H9 (cell line): ENCODE data around the gene PLRG1. TPM values are rescaled to one million over a fixed set of nuclear protein-coding genes. Genes with fewer than 3 reads are reported as not detected.

Experiments used
- DNase-seq: peaks from one replicate; pipeline ENCODE4 v3.0.0-alpha.2; 2017
- H2AFZ ChIP-seq: one replicate; pipeline ENCODE4 v1.6.1; 2013; ENCODE audit warnings: mild to moderate bottlenecking, low read length, control low read depth, moderate library complexity
- H2AK5ac ChIP-seq: 2 replicates; pipeline ENCODE4 v1.6.1; 2013; ENCODE audit warnings: low read length, control low read depth, mixed read lengths; ENCODE audit not compliant: insufficient read length
- H2BK120ac ChIP-seq: one replicate; pipeline ENCODE4 v1.6.1; 2013; ENCODE audit warnings: low read depth, mild to moderate bottlenecking, low read length, control low read depth, inconsistent platforms; ENCODE audit not compliant: poor library complexity, severe bottlenecking
- H2BK12ac ChIP-seq: 2 replicates; pipeline ENCODE4 v1.6.1; 2013; ENCODE audit warnings: low read length, control low read depth, mixed read lengths, low read depth; ENCODE audit not compliant: insufficient read length
- H2BK15ac ChIP-seq: 2 replicates; pipeline ENCODE4 v1.6.1; 2013; ENCODE audit warnings: low read depth, low read length, control low read depth
- H2BK20ac ChIP-seq: one replicate; pipeline ENCODE4 v1.6.1; 2013; ENCODE audit warnings: low read depth, mild to moderate bottlenecking, low read length, control low read depth, inconsistent platforms; ENCODE audit not compliant: poor library complexity, severe bottlenecking
- H2BK5ac ChIP-seq: 2 replicates; pipeline ENCODE4 v1.6.1; 2013; ENCODE audit warnings: low read length, control low read depth, mixed read lengths; ENCODE audit not compliant: insufficient read length
- H3K14ac ChIP-seq: 2 replicates; pipeline ENCODE4 v1.6.1; 2013; ENCODE audit warnings: low read length, control low read depth; ENCODE audit not compliant: insufficient read depth
- H3K18ac ChIP-seq: 2 replicates; pipeline ENCODE4 v1.6.1; 2013; ENCODE audit warnings: low read depth, mild to moderate bottlenecking, mixed read lengths, low read length, control low read depth; ENCODE audit not compliant: insufficient read length
- H3K23ac ChIP-seq: 2 replicates; pipeline ENCODE4 v1.6.1; 2013; ENCODE audit warnings: low read length, control low read depth, mixed read lengths, low read depth; ENCODE audit not compliant: insufficient read length
- H3K23me2 ChIP-seq: 2 replicates; pipeline ENCODE4 v1.6.1; 2013; ENCODE audit warnings: low read depth, mild to moderate bottlenecking, mixed read lengths, low read length, control low read depth; ENCODE audit not compliant: insufficient read length, poor library complexity, severe bottlenecking
- H3K27ac ChIP-seq: 2 replicates; pipeline ENCODE4 v1.5.1; 2013; ENCODE audit warnings: low read length, control low read depth, mixed read lengths, low read depth; ENCODE audit not compliant: insufficient read length
- H3K27me3 ChIP-seq: 2 replicates; pipeline ENCODE4 v1.6.1; 2013; ENCODE audit warnings: low read length, control low read depth, inconsistent platforms; ENCODE audit not compliant: insufficient read depth
- H3K4ac ChIP-seq: 2 replicates; pipeline ENCODE4 v1.6.1; 2013; ENCODE audit warnings: low read depth, mild to moderate bottlenecking, control low read depth, inconsistent platforms, low read length, moderate library complexity
- H3K4me1 ChIP-seq: 2 replicates; pipeline ENCODE4 v1.6.1; 2013; ENCODE audit warnings: low read length, control low read depth, inconsistent platforms; ENCODE audit not compliant: insufficient read depth
- H3K4me2 ChIP-seq: 2 replicates; pipeline ENCODE4 v1.6.1; 2013; ENCODE audit warnings: low read length, control low read depth, mixed read lengths; ENCODE audit not compliant: insufficient read length, insufficient read depth
- H3K56ac ChIP-seq: 2 replicates; pipeline ENCODE4 v1.6.1; 2013; ENCODE audit warnings: low read depth, mild to moderate bottlenecking, mixed read lengths, low read length, control low read depth; ENCODE audit not compliant: insufficient read length
- H3K79me1 ChIP-seq: 2 replicates; pipeline ENCODE4 v1.6.1; 2013; ENCODE audit warnings: low read depth, mild to moderate bottlenecking, moderate library complexity, low read length, control low read depth, inconsistent platforms; ENCODE audit not compliant: insufficient read depth, poor library complexity, severe bottlenecking
- H3K79me2 ChIP-seq: 2 replicates; pipeline ENCODE4 v1.6.1; 2013; ENCODE audit warnings: low read length, control low read depth, inconsistent platforms; ENCODE audit not compliant: insufficient read depth
- H3K9ac ChIP-seq: 2 replicates; pipeline ENCODE4 v1.6.1; 2013; ENCODE audit warnings: low read length, control low read depth, mixed read lengths; ENCODE audit not compliant: insufficient read length; ENCODE audit errors: extremely low read depth
- H3K9me3 ChIP-seq: one replicate; pipeline ENCODE4 v1.6.1; 2013; ENCODE audit warnings: low read depth, low read length, inconsistent platforms; ENCODE audit not compliant: control insufficient read depth
- H3T11ph ChIP-seq: one replicate; pipeline ENCODE4 v1.6.1; 2013; ENCODE audit warnings: mild to moderate bottlenecking, low read length, control low read depth, inconsistent platforms
- H4K20me1 ChIP-seq: one replicate; pipeline ENCODE4 v1.6.1; 2013; ENCODE audit not compliant: control insufficient read depth, insufficient read length, insufficient read depth
- H4K5ac ChIP-seq: 2 replicates; pipeline ENCODE4 v1.6.1; 2013; ENCODE audit warnings: low read depth, mild to moderate bottlenecking, mixed read lengths, low read length, control low read depth; ENCODE audit not compliant: insufficient read length
- H4K8ac ChIP-seq: replicated peaks from 2 replicates; pipeline ENCODE4 v1.6.1; 2013; ENCODE audit warnings: low read length, control low read depth, mixed read lengths, low read depth; ENCODE audit not compliant: insufficient read length
- H4K91ac ChIP-seq: 2 replicates; pipeline ENCODE4 v1.6.1; 2013; ENCODE audit warnings: low read depth, mild to moderate bottlenecking, moderate library complexity, mixed read lengths, low read length, control low read depth; ENCODE audit not compliant: insufficient read length
- H3K27ac Mint-ChIP-seq, 3 experiments: 2 replicates in 2 of 3; 3 replicates in 1 of 3; pipeline ENCODE4 v1.8.0; 2020 to 2021; ENCODE audit warnings: mixed read lengths in 3 of 3, mild to moderate bottlenecking in 1 of 3, moderate library complexity in 1 of 3
- H3K27me3 Mint-ChIP-seq: 2 replicates; pipeline ENCODE4 v1.8.0; 2021; ENCODE audit warnings: low read depth, mild to moderate bottlenecking, moderate library complexity, mixed read lengths
- H3K36me3 Mint-ChIP-seq, 3 experiments: 2 replicates in 2 of 3; 3 replicates in 1 of 3; pipeline ENCODE4 v1.8.0; 2020 to 2021; ENCODE audit warnings: low read depth in 3 of 3, mixed read lengths in 3 of 3; ENCODE audit not compliant: insufficient read depth in 1 of 3
- H3K4me1 Mint-ChIP-seq, 2 experiments: 2 replicates each; pipeline ENCODE4 v1.8.0; 2020; ENCODE audit warnings: mixed read lengths in 2 of 2
- H3K4me3 Mint-ChIP-seq, 2 experiments: 2 replicates in 1 of 2; 3 replicates in 1 of 2; pipeline ENCODE4 v1.8.0; 2020 to 2021; ENCODE audit warnings: mild to moderate bottlenecking in 2 of 2, mixed read lengths in 2 of 2, moderate library complexity in 1 of 2
- H3K9me3 Mint-ChIP-seq, 2 experiments: 2 replicates in 1 of 2; 3 replicates in 1 of 2; pipeline ENCODE4 v1.8.0; 2020; ENCODE audit warnings: mild to moderate bottlenecking in 2 of 2, mixed read lengths in 2 of 2, moderate library complexity in 1 of 2
- CTCF ChIP-seq: fragments of 200-600 bp; sonication (generic); conservative IDR thresholded peaks from 3 replicates; pipeline ENCODE4 v1.8.0; 2021; ENCODE audit warnings: antibody characterized with exemption, mild to moderate bottlenecking
- WGBS: extraction: QIAGEN DNeasy Blood & Tissue Kit; methylation state at CpG from one replicate; pipeline ENCODE4 v1.1.7; 2013; ENCODE audit warnings: missing lambda C conversion rate, low lambda C conversion rate, mixed read lengths; ENCODE audit not compliant: insufficient read length; ENCODE audit errors: extremely low coverage; 5-methylcytosine and 5-hydroxymethylcytosine counted together
- total RNA-seq: library from RNA; stranded (reverse); gene quantifications from 2 replicates; pipeline ENCODE4 v1.2.1, GENCODE V29; 2021

The PLRG1 gene
- total RNA-seq, 1 experiment from 2014 or later, result 113 TPM

GRCh38 chr4:154593868-154594267 lies 43.7 kb upstream of the PLRG1 start:
- no peak for TF ChIP-seq CTCF

More at GRCh38 chr4:154593868-154594267, 43.7 kb upstream of the PLRG1 start:
- H4K20me1 ChIP-seq, result no peaks in the 10 kb centered on the region
- no peaks in the 10 kb centered on the region for H3K4me1 ChIP-seq
- no peaks in the 10 kb centered on the region for H3K9me3 ChIP-seq
- H2BK20ac ChIP-seq, result no peak overlapping the region
- no peak overlapping the region for H3K27ac ChIP-seq
- H3K56ac ChIP-seq, result no peak overlapping the region
- peaks cover 8 to 11% of the 10 kb centered on the region in 2 experiments for H3K4me1 Mint-ChIP-seq
- H3K23me2 ChIP-seq, result no peaks in the 10 kb centered on the region
- no peaks in the 10 kb centered on the region for H3K27me3 ChIP-seq
- no peaks in the 10 kb centered on the region for H3K36me3 Mint-ChIP-seq
- H2BK12ac ChIP-seq, result no peak overlapping the region
- H2AK5ac ChIP-seq, result no peak overlapping the region
- no peaks in the 10 kb centered on the region for H3K27me3 Mint-ChIP-seq
- no peak overlapping the region for H4K5ac ChIP-seq
- H2BK15ac ChIP-seq, result no peak overlapping the region
- no peak overlapping the region for H3K4me3 Mint-ChIP-seq
- H2BK120ac ChIP-seq, result no peak overlapping the region
- H2AFZ ChIP-seq, result no peak overlapping the region
- H3K9ac ChIP-seq, result no peak overlapping the region
- no peak overlapping the region for H3K27ac Mint-ChIP-seq
- no peak overlapping the region for H2BK5ac ChIP-seq
- H3K4ac ChIP-seq, result no peak overlapping the region
- H4K8ac ChIP-seq, result no peak overlapping the region
- no peaks in the 10 kb centered on the region for H3K79me2 ChIP-seq
- DNase-seq, result no peak
- WGBS, result no CpG with 5 or more reads among the region's 2 CpGs
- H3K23ac ChIP-seq, result no peak overlapping the region
- no peaks in the 10 kb centered on the region for H3K9me3 Mint-ChIP-seq
- H3K18ac ChIP-seq, result no peak overlapping the region
- H3T11ph ChIP-seq, result no peak overlapping the region
- no peaks in the 10 kb centered on the region for H3K79me1 ChIP-seq
- no peak overlapping the region for H3K4me2 ChIP-seq
- no peak overlapping the region for H3K14ac ChIP-seq
- H4K91ac ChIP-seq, result no peak overlapping the region
